GM21526 (cell line): ENCODE results near the gene BMERB1.
"Not testable (repeated sequence)": the region's sequence is repeated elsewhere in the genome, so short reads cannot be mapped to it uniquely, and the experiment has no call there.

Experiments
- ATAC-seq: cut with Tn5 transposase; IDR thresholded peaks from one replicate; pipeline ENCODE4 v1.9.1; 2021; ENCODE audit warnings: moderate library complexity; ENCODE audit not compliant: unreplicated experiment, low FRiP score

BMERB1 gene

GRCh38 chr16:15548482-15548891 lies 114.1 kb downstream of the BMERB1 start:
- no peak for ATAC-seq

- ATAC-seq, result no peak
Observed at GRCh38 chr16:15552507-15552906, 118.1 kb downstream of the BMERB1 start.

GRCh38 chr16:15553313-15554088 lies 119.1 kb downstream of the BMERB1 start:
- ATAC-seq, result no peak

GRCh38 chr16:15556130-15556529 lies 121.7 kb downstream of the BMERB1 start:
- no peak for ATAC-seq

DNA sequence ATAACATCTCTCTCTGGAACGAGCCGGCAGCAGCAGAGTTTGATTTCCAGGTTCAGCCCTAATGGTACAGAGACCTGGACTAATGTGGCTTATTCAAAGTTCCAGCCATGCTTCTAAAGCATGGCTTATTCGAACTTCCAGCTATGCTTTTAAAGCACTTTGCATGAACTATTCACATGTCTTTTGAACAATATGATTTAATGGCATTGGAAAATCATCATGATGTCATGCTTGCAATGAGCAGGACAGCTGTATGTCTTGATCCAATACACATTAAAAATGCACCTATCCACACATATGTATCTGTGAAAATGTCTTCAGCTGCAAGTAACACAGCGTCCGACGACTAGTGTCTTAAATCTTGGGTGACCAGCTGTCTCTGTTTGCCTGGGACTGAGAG lies 122.9 kb downstream of the BMERB1 start:
- no peak for ATAC-seq

- no peak for ATAC-seq
Observed at GRCh38 chr16:15559176-15559575, 124.8 kb downstream of the BMERB1 start.

- no peak for ATAC-seq
Observed at GRCh38 chr16:15564604-15565339, 130.4 kb downstream of the BMERB1 start.

- no peak for ATAC-seq
Observed at GRCh38 chr16:15566095-15566494, 131.7 kb downstream of the BMERB1 start.

DNA sequence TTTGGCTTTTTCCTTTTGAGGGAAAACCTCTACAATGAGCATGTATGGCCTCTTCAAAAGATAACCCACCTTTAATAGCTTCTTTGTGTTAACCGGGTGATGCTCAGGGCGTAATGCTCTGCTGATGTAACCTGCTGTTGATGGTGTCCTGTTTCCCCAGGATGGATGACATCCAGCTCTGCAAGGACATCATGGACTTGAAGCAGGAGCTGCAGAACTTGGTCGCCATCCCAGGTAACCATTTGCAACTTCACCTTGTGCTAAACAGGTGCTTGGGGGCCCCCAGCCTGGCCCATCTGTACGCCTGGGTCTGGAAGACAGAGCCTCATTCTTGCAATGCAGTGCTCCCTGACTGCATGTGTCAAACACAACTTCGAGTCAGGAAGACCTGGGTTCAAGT lies 133.4 kb downstream of the BMERB1 start:
- no peak for ATAC-seq

DNA sequence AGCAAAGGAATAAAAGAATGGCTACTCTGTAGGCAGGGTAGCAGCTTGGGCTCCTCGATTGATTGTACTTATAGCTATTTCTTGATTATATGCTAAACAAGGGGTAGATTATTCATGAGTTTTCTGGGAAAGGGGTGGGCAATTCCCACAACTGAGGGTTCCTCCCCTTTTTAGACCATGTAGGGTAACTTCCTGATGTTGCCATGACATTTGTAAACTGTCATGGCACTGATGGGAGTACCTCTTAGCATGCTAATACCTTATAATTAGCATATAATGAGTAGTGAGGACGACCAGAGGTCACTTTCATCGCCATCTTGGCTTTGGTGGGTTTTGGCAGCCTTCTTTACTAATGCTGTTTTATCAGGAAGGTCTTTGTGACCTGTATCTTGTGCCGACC lies 136.3 kb downstream of the BMERB1 start:
- not testable (repeated sequence) for ATAC-seq

GRCh38 chr16:15571557-15571956 lies 137.2 kb downstream of the BMERB1 start:
- ATAC-seq, result no peak

DNA sequence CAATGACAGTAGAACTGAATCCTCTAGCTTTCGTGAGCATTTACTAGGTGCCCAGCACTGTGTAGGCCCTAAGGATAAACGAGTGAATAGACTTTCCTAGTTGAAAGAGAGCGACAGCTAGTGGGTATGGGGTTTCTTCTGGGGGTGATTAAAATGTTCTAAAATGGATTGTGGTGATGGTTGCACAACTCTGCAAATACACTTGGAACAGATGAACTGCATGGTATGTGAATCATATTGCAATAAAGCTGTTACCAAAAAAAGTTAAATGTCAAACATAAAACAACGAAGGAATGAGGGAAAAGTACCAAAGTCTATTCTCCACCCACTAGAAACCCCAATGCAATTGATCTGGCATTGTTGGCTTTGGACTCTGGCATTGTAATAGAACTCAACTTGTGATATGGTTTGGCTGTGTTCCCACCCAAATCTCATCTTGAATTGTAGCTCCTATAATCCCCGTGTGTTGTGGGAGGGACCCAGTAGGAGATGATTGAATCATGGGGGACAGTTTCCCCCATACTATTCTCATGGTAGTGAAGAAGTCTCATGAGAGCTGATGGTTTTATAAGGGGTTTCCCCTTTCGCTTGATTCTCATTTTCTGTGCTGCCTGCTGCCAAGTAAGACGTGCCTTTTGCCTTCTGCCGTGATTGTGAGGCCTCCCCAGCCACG lies 138.1 kb downstream of the BMERB1 start:
- ATAC-seq, result no peak

- ATAC-seq, result no peak
Observed at GRCh38 chr16:15573274-15573895, 139.0 kb downstream of the BMERB1 start.

DNA sequence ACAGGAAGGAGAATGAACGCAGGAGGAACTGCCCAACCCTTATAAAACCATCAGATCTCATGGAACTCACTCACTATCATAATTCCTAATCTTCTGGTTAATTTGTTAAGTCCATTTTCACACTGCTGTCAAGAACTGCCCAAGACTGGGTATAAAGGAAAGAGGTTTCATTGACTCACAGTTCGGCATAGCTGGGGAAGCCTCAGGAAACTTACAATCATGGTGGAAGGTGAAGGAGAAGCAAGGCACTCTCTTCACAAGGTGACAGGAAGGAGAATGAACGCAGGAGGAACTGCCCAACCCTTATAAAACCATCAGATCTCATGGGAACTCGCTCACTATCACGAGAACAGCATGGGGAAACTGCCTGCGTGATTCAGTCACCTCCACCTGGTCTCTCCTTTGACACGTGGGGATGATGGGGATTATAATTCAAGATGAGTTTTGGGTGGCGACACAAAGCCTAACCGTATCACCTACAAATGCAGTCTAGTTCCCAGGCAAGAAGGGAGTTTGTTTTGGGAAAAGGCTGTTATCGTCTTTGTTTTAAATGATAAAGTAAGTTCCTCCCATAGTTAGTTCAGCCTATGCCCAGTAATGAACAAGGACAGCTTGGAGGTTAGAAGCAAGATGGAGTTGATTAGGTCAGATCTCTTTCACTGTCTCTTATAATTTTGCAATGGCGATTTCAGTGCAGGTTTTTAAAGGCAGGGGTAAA lies 139.7 kb downstream of the BMERB1 start:
- not testable (repeated sequence) for ATAC-seq

- ATAC-seq, result no peak
Observed at GRCh38 chr16:15574614-15574948, 140.2 kb downstream of the BMERB1 start.

DNA sequence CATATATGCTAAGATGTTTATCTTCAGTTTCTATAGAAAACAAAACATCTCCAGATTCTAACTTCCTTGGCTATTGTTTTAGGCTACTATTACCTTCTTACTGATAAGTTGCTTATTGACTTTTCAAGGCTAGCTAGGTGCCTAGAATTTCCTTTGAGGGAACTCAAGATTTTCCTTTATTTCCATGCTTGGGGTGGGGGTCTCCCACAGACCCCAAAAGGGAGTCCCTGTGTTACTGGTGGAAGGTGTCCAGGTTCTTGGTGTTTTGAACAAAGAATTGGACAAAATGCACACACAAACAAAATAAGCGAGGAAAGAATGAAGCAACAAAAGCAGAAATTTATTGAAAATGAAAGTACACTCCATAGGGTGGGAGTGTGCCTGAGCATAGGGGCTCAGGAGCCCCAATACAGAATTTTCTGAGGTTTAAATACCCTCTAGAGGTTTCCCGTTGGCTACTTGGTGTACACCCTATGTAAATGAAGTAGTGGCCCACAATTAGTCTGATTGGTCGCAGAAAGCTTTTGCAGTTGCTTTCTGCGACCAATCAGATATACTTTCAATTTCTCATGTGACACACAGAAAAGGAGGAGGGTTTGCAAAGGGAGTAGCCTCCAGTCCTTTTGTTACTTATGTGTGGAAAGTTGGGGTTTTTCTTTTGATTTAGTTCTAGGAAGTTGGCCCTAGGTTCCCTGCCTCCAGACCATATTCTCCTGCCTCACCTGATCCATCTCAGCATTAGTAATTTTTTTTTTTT lies 141.1 kb downstream of the BMERB1 start:
- ATAC-seq, result no peak

- ATAC-seq, result no peak
Observed at GRCh38 chr16:15576960-15577958, 142.9 kb downstream of the BMERB1 start.

DNA sequence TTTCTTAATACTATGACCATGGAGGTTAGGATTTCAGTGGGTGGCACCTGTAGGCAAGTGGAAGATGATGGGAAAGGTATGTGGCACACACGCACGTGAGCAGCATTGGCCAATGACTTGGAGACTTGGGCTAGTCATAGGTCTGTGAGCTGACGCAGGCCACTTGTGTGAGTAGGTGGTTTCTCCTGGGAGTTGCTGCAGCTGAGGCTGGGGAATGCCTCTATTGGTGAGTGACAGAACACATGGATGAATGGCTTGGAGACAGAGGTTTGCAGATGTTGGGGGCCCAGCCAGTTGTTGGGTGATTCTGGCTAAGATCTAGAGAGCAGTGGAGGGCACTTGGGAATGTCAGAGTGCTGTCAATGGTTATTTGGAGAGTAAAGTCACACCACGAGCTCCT lies 144.4 kb downstream of the BMERB1 start:
- no peak for ATAC-seq
